ENCODE measurements around the gene ATG13.

- no peak for TF ChIP-seq CTCF (IDR thresholded peaks at IDR 0.05 in 2 of 3, conservative IDR thresholded peaks at IDR 0.05 in 1 of 3; ENCODE audit: borderline replicate concordance in 1 of 3, insufficient read depth in 1 of 3, low read depth in 2 of 3, low read length in 2 of 3)
- no peak for TF ChIP-seq POLR2AphosphoS5 (IDR thresholded peaks at IDR 0.05; ENCODE audit: low read depth, low read length)
- no peak for TF ChIP-seq SP1 (IDR thresholded peaks at IDR 0.05; ENCODE audit: low read depth)
- no peak for TF ChIP-seq REST (IDR thresholded peaks at IDR 0.05; ENCODE audit: low read depth)
- no peak for TF ChIP-seq ZFX (IDR thresholded peaks at IDR 0.05)
- no peak for TF ChIP-seq POLR2A (IDR thresholded peaks at IDR 0.05; ENCODE audit: borderline replicate concordance, extremely low read depth, insufficient read depth, insufficient read length)
- no peak for TF ChIP-seq SRF (IDR thresholded peaks at IDR 0.05; ENCODE audit: low read depth)
These were observed 40.9 kb downstream of the ATG13 start for GRCh38 chr11:46658259-46658658.
